GM23338 (cell line): Measurements from ENCODE around the gene FHIT. TPM values are rescaled to one million over a fixed set of nuclear protein-coding genes. Genes with fewer than 3 reads are reported as not detected.

Source experiments
- ATAC-seq: fragments of 200-7000 bp; cut with Tn5 transposase; 3 replicates; pipeline ENCODE4 v1.9.1; 2020
- DNase-seq: peaks from one replicate; pipeline ENCODE4 v3.0.0-alpha.2; 2015; ENCODE audit warnings: low spot score
- H2AFZ ChIP-seq: fragments of 200-600 bp; sonication (generic); 2 replicates; pipeline ENCODE4 v1.8.0; 2016; ENCODE audit warnings: antibody characterized with exemption, mild to moderate bottlenecking, moderate library complexity
- H3F3A ChIP-seq: fragments of 200-600 bp; sonication (generic); replicated peaks from 2 replicates; pipeline ENCODE4 v1.8.0; 2017; ENCODE audit warnings: antibody characterized with exemption, mixed run types, low read depth
- H3K27ac ChIP-seq: fragments of 200-600 bp; sonication (generic); 2 replicates; pipeline ENCODE4 v1.6.1; 2016; ENCODE audit warnings: low read depth
- H3K27me3 ChIP-seq: fragments of 200-600 bp; sonication (generic); 2 replicates; pipeline ENCODE4 v1.8.0; 2016; ENCODE audit warnings: mild to moderate bottlenecking, mixed run types, moderate library complexity; ENCODE audit not compliant: insufficient read depth
- H3K36me3 ChIP-seq: fragments of 200-600 bp; sonication (generic); 2 replicates; pipeline ENCODE4 v1.8.0; 2016; ENCODE audit warnings: mild to moderate bottlenecking; ENCODE audit not compliant: insufficient read depth
- H3K4me1 ChIP-seq: fragments of 200-600 bp; sonication (generic); 2 replicates; pipeline ENCODE4 v1.8.0; 2016; ENCODE audit warnings: mild to moderate bottlenecking, moderate library complexity; ENCODE audit not compliant: insufficient read depth
- H3K4me2 ChIP-seq: fragments of 200-600 bp; sonication (generic); 2 replicates; pipeline ENCODE4 v1.7.1; 2017; ENCODE audit warnings: mixed run types
- H3K4me3 ChIP-seq: fragments of 200-600 bp; sonication (generic); 2 replicates; pipeline ENCODE4 v1.6.1; 2016; ENCODE audit warnings: mixed run types
- H3K79me2 ChIP-seq: fragments of 200-600 bp; sonication (generic); replicated peaks from 2 replicates; pipeline ENCODE4 v1.8.0; 2017; ENCODE audit warnings: mild to moderate bottlenecking; ENCODE audit not compliant: insufficient read depth
- H3K9me2 ChIP-seq: fragments of 200-600 bp; sonication (generic); 2 replicates; pipeline ENCODE4 v1.8.0; 2017; ENCODE audit not compliant: insufficient read depth
- H4K20me1 ChIP-seq: fragments of 200-600 bp; sonication (generic); replicated peaks from 2 replicates; pipeline ENCODE4 v1.8.0; 2017; ENCODE audit warnings: mild to moderate bottlenecking; ENCODE audit not compliant: insufficient read depth
- H3K27ac Mint-ChIP-seq: 2 replicates; pipeline ENCODE4 v1.8.0; 2020; ENCODE audit warnings: inconsistent platforms, mild to moderate bottlenecking, moderate library complexity, mixed read lengths
- H3K27me3 Mint-ChIP-seq: 3 replicates; pipeline ENCODE4 v1.8.0; 2022; ENCODE audit warnings: low read depth, mild to moderate bottlenecking, moderate library complexity, mixed read lengths, inconsistent platforms; ENCODE audit not compliant: insufficient read depth, poor library complexity
- H3K36me3 Mint-ChIP-seq: 3 replicates; pipeline ENCODE4 v1.8.0; 2021; ENCODE audit warnings: low read depth, mild to moderate bottlenecking, inconsistent platforms, moderate library complexity, mixed read lengths
- H3K4me1 Mint-ChIP-seq: 3 replicates; pipeline ENCODE4 v1.8.0; 2020; ENCODE audit warnings: mild to moderate bottlenecking, inconsistent platforms, mixed read lengths
- H3K4me3 Mint-ChIP-seq: 3 replicates; pipeline ENCODE4 v1.8.0; 2021; ENCODE audit warnings: moderate library complexity, mild to moderate bottlenecking, inconsistent platforms, mixed read lengths
- H3K9me3 Mint-ChIP-seq: 3 replicates; pipeline ENCODE4 v1.8.0; 2020; ENCODE audit warnings: moderate library complexity, mild to moderate bottlenecking, inconsistent platforms, mixed read lengths
- CREB1 ChIP-seq: fragments of 250-450 bp; sonication (Bioruptor Pico); IDR thresholded peaks from 2 replicates; pipeline ENCODE4 v1.5.0; 2020; ENCODE audit warnings: low read depth, mild to moderate bottlenecking, moderate library complexity
- ETS1 ChIP-seq: IDR thresholded peaks from 2 replicates; pipeline ENCODE4 v1.6.1; 2016; ENCODE audit warnings: antibody characterized with exemption
- EZH2 ChIP-seq: fragments of 200-600 bp; sonication (generic); IDR thresholded peaks from one replicate; pipeline ENCODE4 v1.8.0; 2017; ENCODE audit warnings: antibody characterized with exemption, mild to moderate bottlenecking, low read depth; ENCODE audit not compliant: unreplicated experiment
- EZH2phosphoT487 ChIP-seq: fragments of 200-600 bp; sonication (generic); IDR thresholded peaks from one replicate; pipeline ENCODE4 v1.8.1; 2018; ENCODE audit warnings: antibody characterized with exemption; ENCODE audit not compliant: unreplicated experiment
- JUNB ChIP-seq: IDR thresholded peaks from one replicate; pipeline ENCODE4 v1.6.1; 2016; ENCODE audit warnings: antibody characterized with exemption; ENCODE audit not compliant: unreplicated experiment
- NANOG ChIP-seq: IDR thresholded peaks from 2 replicates; pipeline ENCODE4 v1.6.1; 2016; ENCODE audit warnings: antibody characterized with exemption, borderline replicate concordance
- POLR2AphosphoS5 ChIP-seq: IDR thresholded peaks from 2 replicates; pipeline ENCODE4 v1.6.1; 2016; ENCODE audit warnings: antibody characterized with exemption, low read depth
- REST ChIP-seq: IDR thresholded peaks from one replicate; pipeline ENCODE4 v1.6.1; 2018; ENCODE audit warnings: antibody characterized with exemption; ENCODE audit not compliant: unreplicated experiment
- ZNF331 ChIP-seq: fragments of 250-450 bp; sonication (Bioruptor Pico); IDR thresholded peaks from 2 replicates; pipeline ENCODE4 v1.5.0; 2020; ENCODE audit warnings: low read depth, mild to moderate bottlenecking, moderate library complexity
- ZNF462 ChIP-seq: fragments of 250-450 bp; sonication (Bioruptor Pico); IDR thresholded peaks from 2 replicates; pipeline ENCODE4 v1.5.0; 2020; ENCODE audit warnings: mild to moderate bottlenecking, moderate library complexity
- polyA plus RNA-seq: library from polyadenylated mRNA; unstranded; fragments of >200 nt; fragmentation: Nextera tagmentation; extraction: Ambion mirVana; gene quantifications from 2 replicates; pipeline ENCODE4 v1.2.1, GENCODE V29; 2016
- total RNA-seq: library from RNA; depleted of rRNA; stranded (reverse); fragments of >200 nt; shearing (Covaris generic); gene quantifications from 2 replicates; pipeline ENCODE4 v1.2.3, GENCODE V29; 2014

The FHIT gene
- total and polyA plus RNA-seq, 2 experiments from 2014 or later, result 3.0 to 8.3 TPM

GRCh38 chr3:61093364-61093763 lies 157.9 kb downstream of the FHIT start:
- no peak overlapping the region for H3K4me3 Mint-ChIP-seq
- no peaks in the 10 kb centered on the region for H3K36me3 Mint-ChIP-seq
- H3K9me3 Mint-ChIP-seq, result no peaks in the 10 kb centered on the region
- H3F3A ChIP-seq, result no peaks in the 10 kb centered on the region
- H3K4me1 Mint-ChIP-seq, result peaks cover 8% of the 10 kb centered on the region
- H3K4me1 ChIP-seq, result peaks cover 5% of the 10 kb centered on the region; the same call in 1 of the 2 replicates
- DNase-seq (no peak), ATAC-seq (no peak)
- no peak for TF ChIP-seq ZNF331 (CRISPR knock-in tag)
- TF ChIP-seq POLR2AphosphoS5, result no peak
- no peak for TF ChIP-seq EZH2phosphoT487
- TF ChIP-seq NANOG, result no peak
- H3K79me2 ChIP-seq, result no peaks in the 10 kb centered on the region
- no peaks in the 10 kb centered on the region for H3K9me2 ChIP-seq
- no peak overlapping the region for H3K4me3 ChIP-seq
- H3K27ac Mint-ChIP-seq, result no peak overlapping the region
- H3K27me3 Mint-ChIP-seq, result no peaks in the 10 kb centered on the region
- H3K36me3 ChIP-seq, result no peaks in the 10 kb centered on the region
- no peak overlapping the region for H3K27ac ChIP-seq
- H4K20me1 ChIP-seq, result no peaks in the 10 kb centered on the region
- H2AFZ ChIP-seq, result no peak overlapping the region
- no peak overlapping the region for H3K4me2 ChIP-seq
- no peaks in the 10 kb centered on the region for H3K27me3 ChIP-seq

GRCh38 chr3:61092870-61093269 lies 158.4 kb downstream of the FHIT start:
- ATAC-seq, result no peak
- Histone ChIP-seq H3K79me2 (no peaks in the 10 kb centered on the region), H3K36me3 (no peaks in the 10 kb centered on the region), H3K4me2 (no peak overlapping the region), H3K4me1 (peaks cover 5% of the 10 kb centered on the region; the same call in 1 of the 2 replicates), H3F3A (no peaks in the 10 kb centered on the region), H2AFZ (no peak overlapping the region), H3K4me3 (no peak overlapping the region), H3K27ac (no peak overlapping the region), H3K27me3 (no peaks in the 10 kb centered on the region), H3K9me2 (no peaks in the 10 kb centered on the region), H4K20me1 (no peaks in the 10 kb centered on the region)
- no peaks in the 10 kb centered on the region for H3K27me3 Mint-ChIP-seq
- H3K4me1 Mint-ChIP-seq, result peaks cover 8% of the 10 kb centered on the region
- H3K27ac Mint-ChIP-seq, result no peak overlapping the region
- no peak overlapping the region for H3K4me3 Mint-ChIP-seq
- no peak for DNase-seq
- H3K9me3 Mint-ChIP-seq, result no peaks in the 10 kb centered on the region
- no peaks in the 10 kb centered on the region for H3K36me3 Mint-ChIP-seq
- TF ChIP-seq ZNF462 (CRISPR knock-in tag), result no peak
- no peak for TF ChIP-seq ZNF331 (CRISPR knock-in tag)
- no peak for TF ChIP-seq REST
- TF ChIP-seq JUNB, result no peak
- no peak for TF ChIP-seq ETS1
- no peak for TF ChIP-seq EZH2
- TF ChIP-seq EZH2phosphoT487, result no peak
- TF ChIP-seq CREB1 (CRISPR knock-in tag), result no peak
